GM06990 (cell line): ENCODE measurements around the gene ZCCHC8.
"Not testable (repeated sequence)": the region's sequence is repeated elsewhere in the genome, so short reads cannot be mapped to it uniquely, and the experiment has no call there.

Source experiments
- DNase-seq: peaks from one replicate; pipeline ENCODE4 v3.0.0-alpha.2; 2011; ENCODE audit not compliant: insufficient read length; ENCODE audit errors: extremely low read depth
- H3K27me3 ChIP-seq: replicated peaks from 2 replicates; pipeline ENCODE4 v1.6.0; 2011; ENCODE audit warnings: low read length; ENCODE audit not compliant: control insufficient read depth, insufficient read depth
- H3K36me3 ChIP-seq: 2 replicates; pipeline ENCODE4 v1.5.1; 2011; ENCODE audit warnings: low read length; ENCODE audit not compliant: control insufficient read depth, insufficient read depth
- H3K4me3 ChIP-seq: replicated peaks from 2 replicates; pipeline ENCODE4 v1.5.1; 2011; ENCODE audit warnings: low read depth, mild to moderate bottlenecking, control low read depth, low read length
- CTCF ChIP-seq: IDR thresholded peaks from 2 replicates; pipeline ENCODE4 v1.5.1; 2011; ENCODE audit warnings: low read length, control low read depth, mild to moderate bottlenecking, inconsistent platforms; ENCODE audit not compliant: insufficient read depth, poor library complexity, severe bottlenecking

ZCCHC8 gene

GRCh38 chr12:122501489-122501989, 807 bp upstream of the ZCCHC8 start:
- peak; percentile 38 for DNase-seq
- H3K36me3 ChIP-seq, result peaks cover 5% of the 10 kb centered on the region
- TF ChIP-seq CTCF, result no peak
- no peaks in the 10 kb centered on the region for H3K27me3 ChIP-seq
- peak overlapping the region; percentile 52 for H3K4me3 ChIP-seq

GRCh38 chr12:122499991-122500684, 594 bp downstream of the ZCCHC8 start:
- H3K4me3 ChIP-seq, result peak overlapping the region; percentile 82
- no peak for TF ChIP-seq CTCF
- H3K27me3 ChIP-seq, result no peaks in the 10 kb centered on the region
- DNase-seq, result no peak
- H3K36me3 ChIP-seq, result peaks cover 2% of the 10 kb centered on the region

GRCh38 chr12:122495258-122495657, 5.5 kb downstream of the ZCCHC8 start:
- H3K36me3 ChIP-seq, result peaks cover 4% of the 10 kb centered on the region
- DNase-seq, result no peak
- H3K4me3 ChIP-seq, result no peak overlapping the region
- TF ChIP-seq CTCF, result no peak
- no peaks in the 10 kb centered on the region for H3K27me3 ChIP-seq

- not testable (repeated sequence) for H3K4me3 ChIP-seq, H3K27me3 ChIP-seq, H3K36me3 ChIP-seq, DNase-seq
These were observed 7.5 kb downstream of the ZCCHC8 start for GRCh38 chr12:122493222-122493621.

- Histone ChIP-seq H3K4me3 (no peak overlapping the region), H3K36me3 (peaks cover 12% of the 10 kb centered on the region), H3K27me3 (no peaks in the 10 kb centered on the region)
- no peak for TF ChIP-seq CTCF
- no peak for DNase-seq
These were observed 8.7 kb downstream of the ZCCHC8 start for GRCh38 chr12:122491991-122492390.

GRCh38 chr12:122489038-122489437, 11.7 kb downstream of the ZCCHC8 start:
- no peaks in the 10 kb centered on the region for H3K27me3 ChIP-seq

GRCh38 chr12:122487807-122488206, 12.9 kb downstream of the ZCCHC8 start:
- DNase-seq, H3K27me3 ChIP-seq, H3K4me3 ChIP-seq: not testable (repeated sequence)
- peaks cover 24% of the 10 kb centered on the region for H3K36me3 ChIP-seq

More at GRCh38 chr12:122489038-122489437, 11.7 kb downstream of the ZCCHC8 start:
- no peak overlapping the region for H3K4me3 ChIP-seq
- peaks cover 24% of the 10 kb centered on the region for H3K36me3 ChIP-seq
- TF ChIP-seq CTCF, result no peak
- DNase-seq, result no peak
